ENCODE measurements around the gene BBS4. TPM values are rescaled to one million over a fixed set of nuclear protein-coding genes. Genes with fewer than 3 reads are reported as not detected.

The BBS4 gene
- total RNA-seq, 1 donor from 2014 or later, result 17.7 TPM

- Mint-ChIP-seq H3K36me3 (ENCODE audit: unreplicated experiment) (peaks cover 7% of the 10 kb centered on the region), H3K4me3 (ENCODE audit: unreplicated experiment) (no peak overlapping the region), H3K27ac (ENCODE audit: unreplicated experiment) (no peak overlapping the region), H3K4me1 (ENCODE audit: low read depth, unreplicated experiment) (no peaks in the 10 kb centered on the region), H3K27me3 (ENCODE audit: unreplicated experiment) (peaks cover 4% of the 10 kb centered on the region), H3K9me3 (ENCODE audit: unreplicated experiment) (peaks cover 5% of the 10 kb centered on the region)
- TF ChIP-seq, protein P1, sequence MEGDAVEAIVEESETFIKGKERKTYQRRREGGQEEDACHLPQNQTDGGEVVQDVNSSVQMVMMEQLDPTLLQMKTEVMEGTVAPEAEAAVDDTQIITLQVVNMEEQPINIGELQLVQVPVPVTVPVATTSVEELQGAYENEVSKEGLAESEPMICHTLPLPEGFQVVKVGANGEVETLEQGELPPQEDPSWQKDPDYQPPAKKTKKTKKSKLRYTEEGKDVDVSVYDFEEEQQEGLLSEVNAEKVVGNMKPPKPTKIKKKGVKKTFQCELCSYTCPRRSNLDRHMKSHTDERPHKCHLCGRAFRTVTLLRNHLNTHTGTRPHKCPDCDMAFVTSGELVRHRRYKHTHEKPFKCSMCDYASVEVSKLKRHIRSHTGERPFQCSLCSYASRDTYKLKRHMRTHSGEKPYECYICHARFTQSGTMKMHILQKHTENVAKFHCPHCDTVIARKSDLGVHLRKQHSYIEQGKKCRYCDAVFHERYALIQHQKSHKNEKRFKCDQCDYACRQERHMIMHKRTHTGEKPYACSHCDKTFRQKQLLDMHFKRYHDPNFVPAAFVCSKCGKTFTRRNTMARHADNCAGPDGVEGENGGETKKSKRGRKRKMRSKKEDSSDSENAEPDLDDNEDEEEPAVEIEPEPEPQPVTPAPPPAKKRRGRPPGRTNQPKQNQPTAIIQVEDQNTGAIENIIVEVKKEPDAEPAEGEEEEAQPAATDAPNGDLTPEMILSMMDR (IDR thresholded peaks at IDR 0.05; ENCODE audit: partially characterized antibody, unreplicated experiment), result no peak
- no peak for DNase-seq
These were observed 54.2 kb downstream of the BBS4 start for GRCh38 chr15:72740219-72740618.

DNA sequence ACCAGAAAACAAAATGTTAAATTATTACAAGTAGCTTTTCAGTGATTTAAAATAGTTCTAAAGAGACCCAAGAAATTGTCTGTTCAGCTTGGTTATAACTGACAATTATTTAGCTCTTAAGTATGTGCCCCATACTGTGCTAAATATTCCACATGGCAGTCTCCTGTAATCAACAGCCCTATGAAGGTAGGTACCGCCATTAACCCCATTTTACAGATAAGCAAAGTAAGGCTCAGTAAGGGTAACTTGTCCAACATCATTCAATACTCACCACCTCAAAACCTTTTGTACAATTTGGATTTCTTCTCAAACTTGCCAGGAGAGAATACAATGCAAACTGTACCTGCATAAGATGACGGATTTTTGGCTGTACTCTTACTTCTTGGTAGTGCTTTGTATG lies 63.7 kb downstream of the BBS4 start:
- Mint-ChIP-seq H3K27ac (ENCODE audit: unreplicated experiment) (no peak overlapping the region), H3K4me3 (ENCODE audit: unreplicated experiment) (no peak overlapping the region)
- TF ChIP-seq, protein P1 (IDR thresholded peaks at IDR 0.05; ENCODE audit: partially characterized antibody, unreplicated experiment), result no peak

DNA sequence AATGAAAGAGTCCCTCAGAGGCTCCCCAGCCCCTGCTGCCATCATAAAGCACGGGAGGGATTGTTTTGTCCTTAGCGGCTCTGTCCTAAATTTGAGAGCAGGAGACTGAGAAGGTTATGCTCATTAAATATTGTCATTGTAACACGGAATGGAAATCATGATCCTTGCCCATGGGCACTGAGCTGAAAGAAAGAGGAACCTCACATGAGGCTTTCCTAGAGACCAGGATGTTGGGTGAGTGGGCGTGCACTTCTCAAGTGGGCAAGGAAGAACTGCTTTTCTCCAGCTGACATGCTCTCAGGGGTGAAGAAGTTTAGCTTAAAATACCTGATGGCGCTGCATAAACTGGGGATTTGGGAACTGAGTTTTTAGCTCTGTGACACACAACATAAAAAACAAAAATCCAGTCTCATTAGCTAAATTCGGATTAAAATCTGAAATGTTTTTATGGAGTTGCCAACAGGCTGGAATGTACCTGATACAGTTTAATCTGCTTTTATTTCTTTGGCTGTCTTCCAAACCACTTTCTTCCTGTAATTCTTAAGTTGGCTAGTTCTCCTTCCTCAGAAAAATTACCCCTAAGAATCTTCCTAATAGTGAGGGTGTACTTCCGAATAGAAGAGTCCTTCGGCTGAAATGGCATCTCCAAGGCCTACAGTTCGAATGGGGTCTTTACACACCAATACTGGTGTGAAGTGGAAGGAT lies 65.9 kb downstream of the BBS4 start:
- TF ChIP-seq, protein P1 (IDR thresholded peaks at IDR 0.05; ENCODE audit: partially characterized antibody, unreplicated experiment), result no peak
- Mint-ChIP-seq H3K36me3 (ENCODE audit: unreplicated experiment) (no peaks in the 10 kb centered on the region), H3K27me3 (ENCODE audit: unreplicated experiment) (peaks cover 2% of the 10 kb centered on the region), H3K27ac (ENCODE audit: unreplicated experiment) (no peak overlapping the region), H3K4me1 (ENCODE audit: low read depth, unreplicated experiment) (no peaks in the 10 kb centered on the region), H3K9me3 (ENCODE audit: unreplicated experiment) (peaks cover 1% of the 10 kb centered on the region), H3K4me3 (ENCODE audit: unreplicated experiment) (no peak overlapping the region)
- no peak for DNase-seq

More for the DNA sequence above, 63.7 kb downstream of the BBS4 start:
- H3K36me3 Mint-ChIP-seq (ENCODE audit: unreplicated experiment), result no peaks in the 10 kb centered on the region
- no peak for DNase-seq
- H3K9me3 Mint-ChIP-seq (ENCODE audit: unreplicated experiment), result no peaks in the 10 kb centered on the region
- H3K4me1 Mint-ChIP-seq (ENCODE audit: low read depth, unreplicated experiment), result no peaks in the 10 kb centered on the region
- H3K27me3 Mint-ChIP-seq (ENCODE audit: unreplicated experiment), result no peaks in the 10 kb centered on the region

DNA sequence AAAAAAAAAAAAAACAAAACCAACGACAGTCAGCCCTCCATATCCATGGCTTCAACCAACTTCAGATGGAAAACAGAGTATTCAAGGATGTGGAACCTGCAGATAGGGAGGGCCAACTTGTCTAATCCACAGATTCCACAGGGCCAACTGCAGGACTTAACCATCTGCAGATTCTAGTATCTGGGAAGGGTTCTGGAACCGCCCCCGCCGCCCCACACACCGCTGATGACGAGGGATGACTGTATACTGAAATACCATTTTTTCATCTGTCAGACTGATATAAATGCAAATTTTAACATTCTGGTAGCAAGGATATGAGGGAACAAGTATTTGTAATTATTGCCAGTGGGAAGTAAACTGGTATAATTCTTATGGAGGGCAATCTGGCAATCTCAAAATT lies 68.1 kb downstream of the BBS4 start:
- Mint-ChIP-seq H3K9me3 (ENCODE audit: unreplicated experiment) (peaks cover 1% of the 10 kb centered on the region), H3K4me1 (ENCODE audit: low read depth, unreplicated experiment) (no peaks in the 10 kb centered on the region), H3K4me3 (ENCODE audit: unreplicated experiment) (no peak overlapping the region), H3K27ac (ENCODE audit: unreplicated experiment) (no peak overlapping the region), H3K36me3 (ENCODE audit: unreplicated experiment) (no peaks in the 10 kb centered on the region), H3K27me3 (ENCODE audit: unreplicated experiment) (peaks cover 2% of the 10 kb centered on the region)
- DNase-seq, result no peak
- TF ChIP-seq, protein P1 (IDR thresholded peaks at IDR 0.05; ENCODE audit: partially characterized antibody, unreplicated experiment), result no peak

DNA sequence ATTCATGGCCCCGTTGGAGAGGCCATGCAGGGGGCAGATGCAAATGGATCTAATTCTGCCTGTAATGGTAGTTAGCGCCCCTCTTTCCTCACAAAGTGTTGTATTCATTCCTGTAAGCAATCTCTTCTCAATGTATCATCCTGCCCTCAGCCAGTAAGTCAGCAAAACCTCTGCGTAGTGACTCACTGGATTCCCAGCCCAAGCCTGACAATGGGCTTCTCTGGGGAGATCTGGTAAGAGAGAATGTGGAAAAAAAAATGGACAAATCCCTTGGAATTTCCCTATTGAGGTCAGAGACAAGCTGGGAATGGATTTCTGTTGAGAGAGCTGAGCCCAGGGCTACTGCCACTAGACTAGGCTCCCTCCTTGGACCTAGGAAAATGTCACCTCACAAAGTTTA lies 72.2 kb downstream of the BBS4 start:
- Mint-ChIP-seq H3K4me1 (ENCODE audit: low read depth, unreplicated experiment) (no peaks in the 10 kb centered on the region), H3K27me3 (ENCODE audit: unreplicated experiment) (peaks cover 5% of the 10 kb centered on the region), H3K27ac (ENCODE audit: unreplicated experiment) (no peak overlapping the region), H3K4me3 (ENCODE audit: unreplicated experiment) (no peak overlapping the region), H3K9me3 (ENCODE audit: unreplicated experiment) (peaks cover 1% of the 10 kb centered on the region), H3K36me3 (ENCODE audit: unreplicated experiment) (no peaks in the 10 kb centered on the region)
- no peak for DNase-seq
- TF ChIP-seq, protein P1 (IDR thresholded peaks at IDR 0.05; ENCODE audit: partially characterized antibody, unreplicated experiment), result no peak
